ENCODE measurements around the gene PDGFRA. TPM values are rescaled to one million over a fixed set of nuclear protein-coding genes. Genes with fewer than 3 reads are reported as not detected.
A peak's percentile ranks its signal among the peaks of the same experiment; 100 is the strongest.

Gene PDGFRA
- total RNA-seq, 1 donor from 2014 or later = 1.3 TPM

DNA sequence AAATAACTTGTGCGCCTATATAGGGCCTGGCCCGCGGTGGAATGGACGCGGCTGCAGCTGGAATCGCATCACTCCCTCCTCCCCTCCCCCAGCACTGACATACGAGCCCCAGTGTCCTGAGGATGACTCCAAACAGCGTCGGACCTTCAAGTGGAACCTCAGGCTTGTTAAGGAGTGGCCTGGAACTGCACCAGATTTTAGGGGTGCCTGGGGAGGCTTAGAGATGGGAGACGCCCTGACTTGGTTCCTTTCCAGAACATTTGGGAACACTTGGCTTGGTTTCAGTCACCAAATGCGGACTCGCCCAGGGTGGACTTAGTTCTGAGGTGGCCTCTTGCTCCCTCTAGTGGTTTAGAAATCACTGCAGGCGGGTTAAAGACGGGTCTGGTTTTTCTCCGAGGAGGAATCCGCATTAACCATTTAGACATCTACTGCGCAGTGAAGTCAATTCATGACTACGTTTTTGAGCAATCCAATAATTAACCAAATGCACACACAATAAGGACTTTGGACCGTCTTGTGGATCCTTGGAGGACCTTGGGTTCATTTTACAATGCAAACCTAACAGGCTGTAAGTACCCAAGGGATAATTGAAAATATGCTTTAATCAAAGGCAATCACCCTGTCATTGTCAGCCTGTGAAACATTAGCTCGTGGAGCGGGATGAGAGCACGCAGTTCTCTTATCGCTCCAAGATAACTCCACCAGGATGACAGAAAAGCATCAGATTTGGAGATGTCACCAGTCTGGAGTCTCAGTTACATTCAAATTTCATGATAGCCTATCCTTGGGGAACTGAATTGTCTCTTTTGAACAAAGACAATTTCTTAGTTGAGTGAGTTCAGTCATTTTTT is 11.2 kb upstream of the PDGFRA start:
- DNase-seq (ENCODE audit: low read depth) = no peak
- H3K4me3 ChIP-seq (ENCODE audit: low read depth, low read length) = peak overlapping the region; percentile 60
- TF ChIP-seq, protein P1, sequence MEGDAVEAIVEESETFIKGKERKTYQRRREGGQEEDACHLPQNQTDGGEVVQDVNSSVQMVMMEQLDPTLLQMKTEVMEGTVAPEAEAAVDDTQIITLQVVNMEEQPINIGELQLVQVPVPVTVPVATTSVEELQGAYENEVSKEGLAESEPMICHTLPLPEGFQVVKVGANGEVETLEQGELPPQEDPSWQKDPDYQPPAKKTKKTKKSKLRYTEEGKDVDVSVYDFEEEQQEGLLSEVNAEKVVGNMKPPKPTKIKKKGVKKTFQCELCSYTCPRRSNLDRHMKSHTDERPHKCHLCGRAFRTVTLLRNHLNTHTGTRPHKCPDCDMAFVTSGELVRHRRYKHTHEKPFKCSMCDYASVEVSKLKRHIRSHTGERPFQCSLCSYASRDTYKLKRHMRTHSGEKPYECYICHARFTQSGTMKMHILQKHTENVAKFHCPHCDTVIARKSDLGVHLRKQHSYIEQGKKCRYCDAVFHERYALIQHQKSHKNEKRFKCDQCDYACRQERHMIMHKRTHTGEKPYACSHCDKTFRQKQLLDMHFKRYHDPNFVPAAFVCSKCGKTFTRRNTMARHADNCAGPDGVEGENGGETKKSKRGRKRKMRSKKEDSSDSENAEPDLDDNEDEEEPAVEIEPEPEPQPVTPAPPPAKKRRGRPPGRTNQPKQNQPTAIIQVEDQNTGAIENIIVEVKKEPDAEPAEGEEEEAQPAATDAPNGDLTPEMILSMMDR (conservative IDR thresholded peaks at IDR 0.05; ENCODE audit: low read depth, low read length) = peak; percentile 98

GRCh38 chr4:54218736-54219135 is 10.4 kb upstream of the PDGFRA start:
- no peak for DNase-seq (ENCODE audit: low read depth)
- TF ChIP-seq, protein P1 (conservative IDR thresholded peaks at IDR 0.05; ENCODE audit: low read depth, low read length) = no peak
- no peak overlapping the region for H3K4me3 ChIP-seq (ENCODE audit: low read depth, low read length)

GRCh38 chr4:54224996-54225597 is 4.0 kb upstream of the PDGFRA start:
- TF ChIP-seq, protein P1 (conservative IDR thresholded peaks at IDR 0.05; ENCODE audit: low read depth, low read length) = no peak
- DNase-seq (ENCODE audit: low read depth) = no peak
- H3K4me3 ChIP-seq (ENCODE audit: low read depth, low read length) = no peak overlapping the region

DNA sequence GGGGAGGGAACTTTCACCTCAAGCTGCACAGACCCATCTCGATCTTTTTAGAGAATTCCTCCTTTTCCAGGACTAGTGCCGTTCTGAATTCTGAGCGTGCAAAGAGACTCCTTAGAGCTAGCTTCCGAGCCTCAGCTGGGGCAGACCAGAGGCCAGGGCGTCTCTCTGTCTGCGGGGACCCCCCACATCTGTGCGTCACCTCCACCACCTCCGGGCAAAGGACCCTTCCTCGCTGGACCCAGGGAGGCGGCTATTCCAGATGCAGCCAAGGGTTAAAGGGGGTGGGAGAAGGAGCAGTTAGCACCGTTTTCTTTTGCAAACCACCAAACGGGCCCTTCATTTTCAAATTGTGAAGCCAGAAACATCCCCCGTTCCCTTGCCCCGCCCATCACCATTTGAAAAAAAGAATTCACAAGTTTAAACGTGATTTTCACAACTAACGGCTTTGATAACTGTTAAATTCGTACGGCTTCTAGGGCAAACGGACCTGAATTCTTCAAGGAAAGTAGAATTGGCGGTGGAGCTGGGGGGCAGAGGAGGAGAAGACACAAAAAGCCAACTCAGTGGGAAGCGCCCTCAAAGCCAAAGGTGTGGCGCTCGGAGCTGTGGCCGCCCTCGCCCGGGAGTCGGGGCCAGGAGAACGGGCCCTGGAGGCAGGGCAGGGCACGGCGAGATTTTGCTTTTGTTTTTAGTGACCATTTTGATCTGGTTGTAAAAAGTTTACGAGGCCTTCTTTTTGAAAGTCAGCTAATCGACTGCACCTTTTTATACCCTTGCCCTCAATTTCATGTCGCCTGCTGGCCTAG is 3.3 kb upstream of the PDGFRA start:
- TF ChIP-seq, protein P1 (conservative IDR thresholded peaks at IDR 0.05; ENCODE audit: low read depth, low read length) = no peak
- no peak for DNase-seq (ENCODE audit: low read depth)
- peak overlapping the region; percentile 62 for H3K4me3 ChIP-seq (ENCODE audit: low read depth, low read length)

GRCh38 chr4:54226404-54227255 is 2.5 kb upstream of the PDGFRA start:
- peak overlapping the region; percentile 62 for H3K4me3 ChIP-seq (ENCODE audit: low read depth, low read length)
- TF ChIP-seq, protein P1 (conservative IDR thresholded peaks at IDR 0.05; ENCODE audit: low read depth, low read length) = no peak
- DNase-seq (ENCODE audit: low read depth) = no peak

All from epithelial cell of proximal tubule (primary cell).